GM12873 (cell line): ENCODE data around the gene FAM20B.

Experiments used
- TF ChIP-seq, protein P1 (sequence below): IDR thresholded peaks from 2 replicates; pipeline ENCODE4 v1.5.1; 2012; ENCODE audit warnings: low read depth, mild to moderate bottlenecking, moderate library complexity, low read length, control low read depth; ENCODE audit not compliant: insufficient read depth; ENCODE audit errors: missing control alignments

FAM20B gene

GRCh38 chr1:179083533-179083932 is 57.8 kb downstream of the FAM20B start:
- TF ChIP-seq, protein P1, sequence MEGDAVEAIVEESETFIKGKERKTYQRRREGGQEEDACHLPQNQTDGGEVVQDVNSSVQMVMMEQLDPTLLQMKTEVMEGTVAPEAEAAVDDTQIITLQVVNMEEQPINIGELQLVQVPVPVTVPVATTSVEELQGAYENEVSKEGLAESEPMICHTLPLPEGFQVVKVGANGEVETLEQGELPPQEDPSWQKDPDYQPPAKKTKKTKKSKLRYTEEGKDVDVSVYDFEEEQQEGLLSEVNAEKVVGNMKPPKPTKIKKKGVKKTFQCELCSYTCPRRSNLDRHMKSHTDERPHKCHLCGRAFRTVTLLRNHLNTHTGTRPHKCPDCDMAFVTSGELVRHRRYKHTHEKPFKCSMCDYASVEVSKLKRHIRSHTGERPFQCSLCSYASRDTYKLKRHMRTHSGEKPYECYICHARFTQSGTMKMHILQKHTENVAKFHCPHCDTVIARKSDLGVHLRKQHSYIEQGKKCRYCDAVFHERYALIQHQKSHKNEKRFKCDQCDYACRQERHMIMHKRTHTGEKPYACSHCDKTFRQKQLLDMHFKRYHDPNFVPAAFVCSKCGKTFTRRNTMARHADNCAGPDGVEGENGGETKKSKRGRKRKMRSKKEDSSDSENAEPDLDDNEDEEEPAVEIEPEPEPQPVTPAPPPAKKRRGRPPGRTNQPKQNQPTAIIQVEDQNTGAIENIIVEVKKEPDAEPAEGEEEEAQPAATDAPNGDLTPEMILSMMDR: no peak

DNA sequence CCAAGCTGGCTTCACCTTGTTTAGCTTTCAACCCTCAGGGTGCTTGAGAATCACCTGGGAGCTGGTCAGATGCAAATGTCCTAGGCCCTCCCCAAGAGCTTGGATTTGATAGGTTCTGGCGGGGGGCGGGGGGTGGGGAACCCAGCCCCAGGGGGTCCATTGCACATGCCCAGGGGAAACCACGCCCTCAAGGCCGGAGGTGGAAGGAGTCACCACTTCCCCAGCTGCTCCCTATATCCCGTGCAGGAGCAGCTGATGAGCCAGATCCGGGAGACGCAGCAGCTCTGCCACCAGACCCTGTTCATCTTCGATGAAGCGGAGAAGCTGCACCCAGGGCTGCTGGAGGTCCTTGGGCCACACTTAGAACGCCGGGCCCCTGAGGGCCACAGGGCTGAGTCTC is 62.0 kb downstream of the FAM20B start:
- TF ChIP-seq, protein P1: no peak

- TF ChIP-seq, protein P1: no peak
These were observed 64.3 kb downstream of the FAM20B start for GRCh38 chr1:179089827-179090482.

DNA sequence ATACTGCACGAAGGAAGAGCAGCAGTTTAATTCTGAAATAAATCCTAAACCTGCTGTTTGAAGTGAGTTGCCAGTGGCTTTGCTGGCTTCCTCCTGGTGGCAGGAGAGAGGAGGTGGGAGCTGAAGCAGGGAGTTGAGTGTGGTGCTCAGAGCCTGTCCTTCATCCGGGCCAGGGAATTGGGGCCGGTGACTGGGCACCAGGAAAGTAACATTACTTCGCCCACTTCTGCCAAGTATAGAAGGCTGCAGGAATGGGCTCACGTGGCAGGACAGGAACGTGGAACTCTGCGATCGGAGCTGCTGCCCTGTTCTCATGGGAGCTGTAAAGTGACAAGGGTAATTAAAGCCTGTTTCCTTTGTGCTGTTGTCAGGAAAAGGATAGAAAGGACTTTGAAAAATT is 64.8 kb downstream of the FAM20B start:
- TF ChIP-seq, protein P1: no peak

- TF ChIP-seq, protein P1: no peak
These were observed 65.2 kb downstream of the FAM20B start for GRCh38 chr1:179090923-179091322.

DNA sequence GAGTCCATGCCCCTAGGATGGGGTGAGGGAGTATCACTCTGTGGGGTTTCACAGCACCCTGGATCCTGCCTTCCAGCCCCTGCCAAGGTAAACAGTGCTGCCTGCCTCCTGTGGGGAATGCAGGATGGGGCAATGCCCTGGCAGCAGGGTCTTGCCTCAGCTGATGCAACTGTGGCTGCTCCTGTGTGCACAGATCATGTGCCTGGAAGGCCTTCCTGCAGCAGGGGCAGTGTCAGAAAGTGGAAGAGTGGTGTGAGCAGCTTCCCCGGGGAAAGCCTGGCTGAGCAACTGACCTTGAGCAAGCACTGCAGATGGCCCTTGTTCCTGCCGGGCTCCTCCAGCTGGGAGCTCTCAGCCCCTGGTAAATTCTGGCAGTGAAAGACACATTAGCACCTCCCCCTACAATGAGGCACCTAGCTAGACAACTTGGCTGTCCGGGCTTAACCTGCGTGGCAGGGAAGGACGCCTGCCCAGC is 66.0 kb downstream of the FAM20B start:
- TF ChIP-seq, protein P1: no peak

DNA sequence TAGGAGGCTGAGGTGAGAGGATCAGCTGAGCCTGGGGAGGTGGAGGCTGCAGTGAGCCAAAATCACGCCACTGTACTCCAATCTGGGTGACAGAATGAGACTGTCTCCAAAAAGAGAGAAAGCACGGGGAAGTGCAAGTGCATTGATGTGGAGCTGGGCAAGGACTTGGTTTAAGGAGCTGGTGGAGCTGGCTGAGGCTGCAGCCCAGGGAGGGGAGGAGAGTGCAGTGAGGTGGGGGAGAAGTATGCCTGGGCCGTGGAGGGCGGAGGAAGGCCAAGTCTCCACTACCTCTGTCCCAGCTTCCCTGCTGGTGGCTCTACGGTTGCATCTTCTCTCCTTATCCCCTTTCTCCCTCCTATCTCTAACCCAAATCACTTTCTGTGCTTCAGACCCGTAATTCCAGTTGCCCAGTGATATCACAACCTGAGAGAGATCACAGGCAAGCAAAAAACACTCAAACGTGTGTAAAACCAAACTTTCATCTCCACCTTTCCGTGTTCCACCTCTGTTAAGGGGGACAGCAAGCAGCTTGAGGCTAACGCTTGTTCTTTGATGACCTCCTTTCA is 67.3 kb downstream of the FAM20B start:
- TF ChIP-seq, protein P1: no peak
